PC-3 (cell line): ENCODE data around the gene JADE1. TPM values are rescaled to one million over a fixed set of nuclear protein-coding genes. Genes with fewer than 3 reads are reported as not detected.

Experiments used
- ATAC-seq: fragments of 200-7000 bp; cut with Tn5 transposase; 2 replicates; pipeline ENCODE4 v1.9.1; 2020; ENCODE audit warnings: mild to moderate bottlenecking, moderate library complexity
- BruUV-seq: library from RNA; stranded (reverse); fragments of 400-500 nt; replicated peaks from 2 replicates; lab custom pipeline; 2021; lab: Mats Ljungman, UMichigan
- CTCF ChIA-PET: fragments of 300-600 bp; sonication (Branson Sonifier 250); formaldehyde crosslinking; loops from one replicate; lab custom pipeline; 2022; ENCODE audit warnings: antibody characterized with exemption; lab: Charles Lee
- POLR2A ChIA-PET: fragments of 300-600 bp; sonication (Branson Sonifier 250); formaldehyde crosslinking; loops from one replicate; lab custom pipeline; 2022; ENCODE audit warnings: antibody characterized with exemption; ENCODE audit not compliant: unreplicated experiment; lab: Charles Lee
- DNase-seq: peaks from one replicate; pipeline ENCODE4 v3.0.0-alpha.2; 2015
- H2AFZ ChIP-seq: fragments of 300-600 bp; sonication (generic); 2 replicates; pipeline ENCODE4 v1.6.0; 2016; ENCODE audit warnings: antibody characterized with exemption, low read length
- H3F3A ChIP-seq: fragments of 300-600 bp; sonication (generic); one replicate; pipeline ENCODE4 v1.6.0; 2017; ENCODE audit warnings: antibody characterized with exemption, low read length, control low read depth, mild to moderate bottlenecking; ENCODE audit not compliant: unreplicated experiment
- H3K27ac ChIP-seq: fragments of 300-600 bp; sonication (generic); 2 replicates; pipeline ENCODE4 v1.5.1; 2016; ENCODE audit warnings: mild to moderate bottlenecking, low read length
- H3K27me3 ChIP-seq: fragments of 300-600 bp; sonication (generic); 2 replicates; pipeline ENCODE4 v1.6.1; 2016; ENCODE audit warnings: low read length, mixed read lengths
- H3K36me3 ChIP-seq: fragments of 300-600 bp; sonication (generic); 2 replicates; pipeline ENCODE4 v1.6.1; 2016; ENCODE audit warnings: low read depth, mixed run types, low read length, mixed read lengths
- H3K4me1 ChIP-seq: fragments of 300-600 bp; sonication (generic); 2 replicates; pipeline ENCODE4 v1.5.1; 2016; ENCODE audit warnings: low read length; ENCODE audit not compliant: insufficient read depth
- H3K4me2 ChIP-seq: fragments of 300-600 bp; sonication (generic); 2 replicates; pipeline ENCODE4 v1.6.0; 2016; ENCODE audit warnings: low read length
- H3K4me3 ChIP-seq: fragments of 300-600 bp; sonication (generic); 2 replicates; pipeline ENCODE4 v1.5.1; 2016; ENCODE audit warnings: mild to moderate bottlenecking, low read length, mixed read lengths
- H3K79me2 ChIP-seq: fragments of 300-600 bp; sonication (generic); 2 replicates; pipeline ENCODE4 v1.6.1; 2017; ENCODE audit warnings: low read length, mixed read lengths
- H3K9ac ChIP-seq: fragments of 300-600 bp; sonication (generic); 2 replicates; pipeline ENCODE4 v1.6.0; 2016; ENCODE audit warnings: mild to moderate bottlenecking, low read length
- H3K9me2 ChIP-seq: fragments of 300-600 bp; sonication (generic); replicated peaks from 2 replicates; pipeline ENCODE4 v1.6.1; 2016; ENCODE audit warnings: mixed run types, low read length, mixed read lengths
- H3K9me3 ChIP-seq: fragments of 300-600 bp; sonication (generic); 2 replicates; pipeline ENCODE4 v1.6.1; 2016; ENCODE audit warnings: low read length, mixed read lengths
- H4K20me1 ChIP-seq: fragments of 300-600 bp; sonication (generic); 2 replicates; pipeline ENCODE4 v1.6.1; 2016; ENCODE audit warnings: low read length, mixed read lengths
- CTCF ChIP-seq: fragments of 300-600 bp; sonication (generic); conservative IDR thresholded peaks from 2 replicates; pipeline ENCODE4 v1.5.1; 2017; ENCODE audit warnings: antibody characterized with exemption, low read depth, mild to moderate bottlenecking, low read length
- EZH2 ChIP-seq: fragments of 300-600 bp; sonication (generic); IDR thresholded peaks from one replicate; pipeline ENCODE4 v1.6.1; 2017; ENCODE audit warnings: antibody characterized with exemption, mild to moderate bottlenecking, low read length; ENCODE audit not compliant: unreplicated experiment
- EZH2phosphoT487 ChIP-seq: fragments of 300-600 bp; sonication (generic); IDR thresholded peaks from 2 replicates; pipeline ENCODE4 v1.6.1; 2018; ENCODE audit warnings: mild to moderate bottlenecking, antibody characterized with exemption, low read length, borderline replicate concordance
- intact Hi-C: fragments of 100-400 bp; cut with micrococcal nuclease; formaldehyde crosslinking; loops from 2 replicates; pipeline ENCODE4 v1.9.0; 2023
- total RNA-seq: library from RNA; depleted of rRNA; stranded (reverse); fragments of >200 nt; gene quantifications from 2 replicates; pipeline ENCODE4 v1.2.3, GENCODE V29; 2014

Gene JADE1
- total RNA-seq, 1 experiment from 2014 or later = 10.8 TPM

DNA sequence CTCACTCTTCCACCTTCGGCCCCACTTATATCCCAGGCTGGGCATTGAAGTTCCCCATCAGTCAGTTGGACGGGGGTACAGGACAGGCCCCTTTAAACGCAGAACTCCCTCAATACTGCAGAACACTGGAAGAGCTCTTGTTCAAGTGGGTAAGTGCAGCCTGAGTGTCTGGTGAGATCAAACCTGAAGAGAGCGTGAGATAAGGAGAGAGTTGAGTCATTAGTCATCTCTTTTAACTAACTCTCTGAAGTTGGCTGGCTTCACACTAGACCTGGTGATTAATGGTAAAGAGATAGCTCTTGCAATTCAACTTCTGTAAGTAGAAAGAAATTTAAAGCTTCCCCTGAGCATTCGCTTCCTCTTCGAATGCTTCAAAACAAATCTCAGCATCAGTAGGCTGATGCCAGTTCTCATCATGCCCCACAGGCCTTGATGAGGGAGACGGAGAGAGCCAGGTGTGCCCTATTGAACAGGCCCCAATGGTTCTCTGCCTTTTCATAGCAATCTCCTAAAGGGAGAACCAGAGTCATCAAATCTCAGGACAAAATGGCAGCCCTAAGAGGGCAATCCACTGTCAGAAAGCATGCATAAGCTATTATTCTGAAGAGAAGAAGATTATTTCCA lies 41.0 kb upstream of the JADE1 start:
- H4K20me1 ChIP-seq = no peaks in the 10 kb centered on the region
- ATAC-seq (no peak), DNase-seq (no peak)
- intact Hi-C loops = no loop called here
- CTCF ChIA-PET = no interaction called here
- H2AFZ ChIP-seq = no peak overlapping the region
- no peaks in the 10 kb centered on the region for H3K9me3 ChIP-seq
- H3K4me1 ChIP-seq = no peaks in the 10 kb centered on the region
- H3K36me3 ChIP-seq = no peaks in the 10 kb centered on the region
- no peaks in the 10 kb centered on the region for H3K79me2 ChIP-seq
- no peak overlapping the region for H3K4me3 ChIP-seq
- H3K9ac ChIP-seq = no peak overlapping the region
- TF ChIP-seq EZH2phosphoT487 (no peak), CTCF (no peak), EZH2 (no peak)
- POLR2A ChIA-PET = no interaction called here
- H3K27me3 ChIP-seq = no peaks in the 10 kb centered on the region
- BruUV-seq = no TSS peak
- no peak overlapping the region for H3K4me2 ChIP-seq
- no peak overlapping the region for H3K27ac ChIP-seq
- no peaks in the 10 kb centered on the region for H3K9me2 ChIP-seq
- no peaks in the 10 kb centered on the region for H3F3A ChIP-seq

GRCh38 chr4:128769011-128769410 lies 40.5 kb upstream of the JADE1 start:
- TF ChIP-seq EZH2 = no peak
- TF ChIP-seq EZH2phosphoT487 = no peak
- TF ChIP-seq CTCF = no peak
- intact Hi-C loops = no loop called here
- no peak overlapping the region for H3K4me2 ChIP-seq
- no peaks in the 10 kb centered on the region for H3F3A ChIP-seq
- H4K20me1 ChIP-seq = no peaks in the 10 kb centered on the region
- H3K4me3 ChIP-seq = no peak overlapping the region
- H3K9me3 ChIP-seq = no peaks in the 10 kb centered on the region
- DNase-seq (no peak), ATAC-seq (no peak)
- ChIA-PET CTCF (no interaction called here), POLR2A (no interaction called here)
- BruUV-seq = no TSS peak
- H3K9me2 ChIP-seq = no peaks in the 10 kb centered on the region
- H3K79me2 ChIP-seq = no peaks in the 10 kb centered on the region
- H2AFZ ChIP-seq = no peak overlapping the region
- no peak overlapping the region for H3K9ac ChIP-seq
- no peaks in the 10 kb centered on the region for H3K4me1 ChIP-seq
- no peak overlapping the region for H3K27ac ChIP-seq
- H3K36me3 ChIP-seq = no peaks in the 10 kb centered on the region
- H3K27me3 ChIP-seq = no peaks in the 10 kb centered on the region

DNA sequence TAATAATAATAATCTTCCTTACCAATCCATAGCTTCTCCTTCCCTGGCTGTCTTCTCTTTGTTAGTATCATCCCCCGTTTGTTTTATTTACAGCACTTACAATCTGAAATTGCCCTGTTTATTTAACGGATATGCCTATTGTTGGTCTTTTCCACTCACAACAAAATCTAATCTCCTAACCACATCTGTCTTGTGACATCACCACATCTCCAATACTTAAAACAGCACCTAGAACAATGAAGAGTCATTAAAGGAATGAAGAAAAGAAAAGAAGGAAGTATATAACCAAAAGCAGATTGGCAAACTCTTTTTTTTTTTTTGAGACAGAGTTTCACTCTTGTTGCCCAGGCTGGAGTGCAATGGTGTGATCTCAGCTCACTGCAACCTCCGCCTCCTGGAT lies 38.7 kb upstream of the JADE1 start:
- ChIA-PET CTCF (no interaction called here), POLR2A (no interaction called here)
- Histone ChIP-seq H3K27ac (no peak overlapping the region), H3K4me3 (no peak overlapping the region), H3K79me2 (no peaks in the 10 kb centered on the region), H3K4me1 (no peaks in the 10 kb centered on the region), H3K36me3 (no peaks in the 10 kb centered on the region), H3K9me2 (no peaks in the 10 kb centered on the region), H3K4me2 (no peak overlapping the region), H3K27me3 (no peaks in the 10 kb centered on the region), H3K9ac (no peak overlapping the region), H3K9me3 (no peaks in the 10 kb centered on the region), H4K20me1 (no peaks in the 10 kb centered on the region), H3F3A (no peaks in the 10 kb centered on the region), H2AFZ (no peak overlapping the region)
- ATAC-seq (no peak), DNase-seq (no peak)
- TF ChIP-seq EZH2 (no peak), EZH2phosphoT487 (no peak), CTCF (no peak)
- intact Hi-C loops = no loop called here
- no TSS peak for BruUV-seq
